NCI-H2029 treated with DMSO at 0.1 percent for 48 hours (cell line): ENCODE results near the gene RTRAF.

Experiments
- DNase-seq: peaks from one replicate; lab custom pipeline; 2025; lab: John Stamatoyannopoulos, UW

RTRAF gene

DNA sequence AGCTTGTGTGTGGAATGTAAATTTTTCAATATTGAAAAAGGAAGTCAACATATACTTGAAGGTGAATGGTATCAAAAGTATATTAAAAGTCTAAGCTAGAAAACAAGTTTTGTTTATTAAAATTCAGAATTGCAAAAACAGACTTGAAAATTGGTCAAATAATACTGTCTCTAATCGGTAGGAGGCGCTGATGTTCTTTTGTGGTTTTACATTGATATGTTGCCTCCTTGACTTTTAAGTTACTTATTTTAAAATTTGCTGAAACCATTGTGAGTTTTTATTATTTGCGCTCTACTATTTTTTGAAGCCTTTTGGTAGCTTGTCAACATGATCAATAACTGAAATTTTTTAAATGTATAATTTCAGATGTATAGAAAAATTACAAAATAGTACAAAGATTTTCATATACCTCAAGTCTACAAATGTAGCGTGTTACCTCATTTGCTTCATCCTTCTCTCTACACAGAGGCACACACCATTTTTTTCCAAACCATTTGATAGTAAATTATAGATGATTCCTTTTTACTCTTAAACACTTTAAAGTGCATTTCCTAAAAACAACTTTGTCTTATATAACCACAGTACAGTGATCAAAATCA is 6.9 kb downstream of the RTRAF start:
- DNase-seq: no peak

DNA sequence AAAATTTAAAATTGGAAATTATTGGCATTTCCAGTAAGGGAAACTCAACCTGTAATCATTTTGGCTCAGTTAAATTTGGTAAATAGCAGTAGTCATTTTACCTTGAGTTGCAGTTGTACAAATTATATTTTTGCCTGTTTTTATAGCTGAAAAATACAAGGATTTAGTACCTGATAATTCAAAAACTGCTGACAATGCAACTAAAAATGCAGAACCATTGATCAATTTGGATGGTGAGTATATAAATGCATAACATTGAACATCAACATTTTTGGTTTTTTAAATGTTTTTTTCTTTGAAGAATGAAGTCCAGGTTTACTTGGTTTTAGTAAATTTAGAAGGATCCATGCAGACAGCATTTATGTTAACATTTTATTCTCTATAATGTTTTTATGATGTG is 9.0 kb downstream of the RTRAF start:
- DNase-seq: no peak

DNA sequence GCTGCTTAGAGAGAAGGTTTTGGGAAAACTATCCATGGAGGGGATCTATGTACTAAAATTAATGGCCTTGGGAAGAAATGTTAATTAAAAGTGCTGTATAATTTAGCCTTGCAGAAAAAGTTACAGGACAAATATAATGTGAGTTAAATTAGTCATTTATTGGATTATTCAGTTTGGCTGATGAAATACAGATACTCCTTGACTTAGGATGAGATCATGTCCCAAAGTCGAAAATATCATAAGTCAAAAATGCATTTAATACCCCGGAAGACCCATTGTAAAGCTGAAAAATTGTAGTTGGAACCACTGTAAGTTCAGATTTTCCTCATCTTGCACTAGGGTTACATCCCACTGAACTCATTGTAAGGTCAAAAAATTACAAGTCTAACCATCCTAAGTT is 9.7 kb downstream of the RTRAF start:
- no peak for DNase-seq

DNA sequence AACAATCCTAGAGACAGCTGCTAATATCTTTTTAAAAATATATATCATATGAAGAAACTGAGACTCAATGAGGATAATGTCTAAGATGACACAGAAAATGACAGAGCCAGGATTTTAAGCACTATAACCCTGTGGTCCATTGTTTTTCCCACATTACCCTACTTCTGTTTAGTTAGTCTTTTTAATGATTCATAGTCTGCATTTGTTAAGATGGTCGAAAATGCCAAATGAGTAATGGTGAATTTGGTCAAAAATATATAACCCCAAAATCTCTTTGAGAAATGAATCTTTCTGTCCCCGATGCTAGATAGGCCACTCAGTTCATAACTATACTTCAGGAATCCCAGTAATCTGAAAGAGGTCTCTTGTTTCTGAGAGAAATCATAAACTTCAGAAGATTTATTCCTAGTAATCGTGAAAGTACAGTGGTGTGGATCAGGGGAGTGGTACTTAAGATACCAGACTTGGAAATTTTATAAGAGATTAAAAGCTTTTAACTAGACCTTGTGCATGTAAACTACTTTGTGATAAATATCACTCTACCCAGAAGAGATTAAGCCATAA is 10.8 kb downstream of the RTRAF start:
- DNase-seq: no peak

DNA sequence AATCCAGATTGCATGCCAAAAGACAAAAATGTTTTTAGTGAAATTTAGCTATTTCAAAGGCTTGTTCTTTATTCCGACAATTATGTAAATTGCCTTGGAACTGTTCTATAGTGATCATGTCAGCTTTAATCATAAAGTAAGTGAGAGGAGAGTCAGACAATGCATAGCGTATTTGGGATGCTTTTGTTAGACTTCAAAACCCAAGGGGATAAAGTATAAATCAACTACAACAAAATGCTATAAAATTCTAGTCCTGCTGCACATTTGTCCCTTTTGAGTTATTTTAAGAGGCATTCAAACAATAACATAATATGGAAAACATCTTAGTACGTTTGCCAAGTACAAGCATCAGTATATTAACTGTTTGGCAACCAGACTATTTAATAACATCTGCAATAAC is 11.3 kb downstream of the RTRAF start:
- no peak for DNase-seq

DNA sequence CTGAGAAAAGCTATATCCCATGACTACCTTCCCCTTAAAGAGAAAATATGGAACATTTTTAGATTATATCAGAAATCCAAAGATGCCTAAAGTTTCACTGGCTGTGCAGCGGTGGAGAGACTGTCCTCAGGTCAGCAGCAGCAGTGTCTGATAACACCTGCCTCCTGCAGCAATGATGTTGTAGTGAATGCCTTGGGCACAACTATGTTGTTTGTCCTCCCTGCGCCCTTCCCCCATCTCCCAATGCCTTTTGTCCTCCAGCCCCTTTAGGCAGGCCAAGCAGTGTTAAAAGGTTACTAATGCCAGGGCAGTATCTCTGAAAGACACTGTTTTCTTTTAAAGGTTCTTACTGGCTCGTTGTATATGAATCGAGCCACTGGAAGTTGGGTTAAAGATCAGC is 13.2 kb downstream of the RTRAF start:
- no peak for DNase-seq

DNA sequence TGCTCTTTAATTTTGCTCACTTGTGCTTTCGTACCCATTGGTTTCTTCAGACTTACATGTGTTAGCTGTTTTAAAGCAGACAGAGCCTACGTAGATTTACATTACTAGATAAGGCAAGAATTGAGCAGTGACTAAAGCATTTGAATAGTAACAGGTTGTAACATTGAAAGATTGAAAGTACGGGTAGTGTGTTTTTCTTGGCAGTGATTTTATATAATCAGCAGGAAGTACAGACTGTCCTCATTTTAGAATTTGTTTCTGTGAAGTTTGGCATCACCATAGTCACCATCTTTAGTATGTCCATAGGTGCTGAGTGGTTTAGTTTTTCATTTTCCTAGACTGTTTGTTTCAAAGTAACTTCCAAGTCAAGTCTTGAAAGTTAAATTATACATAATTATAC is 14.0 kb downstream of the RTRAF start:
- no peak for DNase-seq

DNA sequence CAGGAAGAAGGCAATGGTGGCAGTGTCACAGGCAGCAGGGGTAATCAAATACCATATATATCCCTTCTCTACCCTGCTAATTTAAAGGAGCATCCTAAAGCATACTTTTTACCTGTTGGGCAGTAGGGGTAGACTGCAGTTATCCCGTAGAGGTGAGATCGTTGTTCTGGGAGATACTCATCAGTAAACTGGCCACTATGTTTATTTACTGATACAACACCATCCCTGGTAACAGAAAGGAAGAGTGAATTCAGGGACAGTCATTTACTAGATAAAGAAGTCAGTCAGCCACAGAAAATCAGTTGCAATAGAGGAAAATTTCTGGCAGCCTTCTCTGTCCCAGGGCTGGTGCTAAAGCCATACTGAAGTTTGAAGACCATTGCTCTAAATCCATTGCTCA is 16.3 kb downstream of the RTRAF start:
- no peak for DNase-seq

DNA sequence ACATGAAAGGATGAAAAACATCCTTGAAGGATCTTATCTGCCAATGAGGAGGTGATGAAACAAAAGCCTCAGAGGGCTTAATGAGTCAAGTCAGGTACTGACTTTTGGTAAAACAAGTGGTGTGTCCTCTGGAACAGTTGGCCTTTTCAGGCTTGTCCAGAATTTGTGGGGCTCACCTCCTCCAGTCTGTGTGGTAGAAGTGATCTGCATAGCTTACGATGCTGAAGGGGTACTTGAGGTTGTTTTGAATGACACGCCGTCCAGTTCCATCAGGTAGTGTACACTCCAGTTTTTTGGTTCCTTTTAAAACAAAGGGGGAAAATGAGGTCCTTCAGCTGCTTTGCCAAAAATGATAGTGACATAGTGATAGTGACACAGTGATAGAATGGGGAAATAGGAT is 17.0 kb downstream of the RTRAF start:
- DNase-seq: no peak

DNA sequence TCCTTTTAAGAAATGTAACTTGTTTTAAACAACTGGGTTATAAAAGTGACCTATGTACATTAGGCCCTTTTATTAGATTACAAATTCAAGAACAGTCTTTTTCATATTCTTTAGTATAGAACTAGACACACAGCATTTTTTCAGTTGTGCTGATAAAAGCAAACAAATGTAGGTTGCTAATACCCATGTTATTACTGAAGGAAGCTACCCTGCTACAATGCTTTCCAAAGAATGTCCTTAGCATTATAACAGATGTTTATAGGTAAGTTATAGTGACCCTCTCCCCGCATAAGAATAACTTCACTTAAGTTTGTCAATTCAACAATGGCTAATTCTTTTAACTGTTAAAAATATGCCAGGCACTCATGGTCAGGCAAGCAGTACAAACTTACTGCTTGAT is 17.9 kb downstream of the RTRAF start:
- no peak for DNase-seq

DNA sequence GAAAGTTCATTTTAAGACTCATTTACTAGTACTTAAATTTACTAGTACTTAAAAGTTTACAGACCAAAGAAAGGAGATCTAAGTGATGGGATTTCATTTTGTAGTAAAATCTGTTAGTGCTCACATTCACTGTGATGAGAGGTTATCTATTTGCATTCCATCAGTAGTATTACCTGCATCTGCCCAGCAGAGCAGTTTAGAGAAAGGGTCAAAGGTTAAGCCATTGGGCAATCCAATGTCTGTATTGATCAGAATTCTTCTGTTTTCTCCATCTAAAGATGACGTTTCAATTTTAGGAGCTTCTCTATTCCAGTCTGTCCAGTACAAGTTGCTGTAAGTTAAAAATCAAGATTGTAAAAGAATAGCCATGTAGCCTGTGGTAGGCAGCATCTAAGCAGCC is 18.3 kb downstream of the RTRAF start:
- DNase-seq: no peak

DNA sequence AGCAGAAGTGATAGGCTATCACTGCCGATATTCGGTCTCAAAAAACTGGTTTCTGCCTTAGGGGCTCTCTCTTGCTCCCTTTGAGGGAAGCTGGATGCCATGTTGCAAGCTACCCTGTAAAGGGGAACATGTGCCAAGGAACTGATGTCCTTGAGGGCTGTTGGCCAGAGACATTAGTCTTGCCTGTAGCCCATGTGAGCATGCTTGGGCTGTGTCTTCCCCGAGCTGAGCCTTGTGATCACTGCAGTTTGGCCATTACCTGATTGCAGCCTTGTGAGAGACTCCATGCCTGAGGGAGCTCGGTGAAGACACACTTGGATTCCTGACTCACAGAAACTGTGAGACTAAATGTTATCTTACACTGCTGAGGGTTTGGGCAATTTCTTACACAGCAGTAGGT is 18.8 kb downstream of the RTRAF start:
- no peak for DNase-seq

DNA sequence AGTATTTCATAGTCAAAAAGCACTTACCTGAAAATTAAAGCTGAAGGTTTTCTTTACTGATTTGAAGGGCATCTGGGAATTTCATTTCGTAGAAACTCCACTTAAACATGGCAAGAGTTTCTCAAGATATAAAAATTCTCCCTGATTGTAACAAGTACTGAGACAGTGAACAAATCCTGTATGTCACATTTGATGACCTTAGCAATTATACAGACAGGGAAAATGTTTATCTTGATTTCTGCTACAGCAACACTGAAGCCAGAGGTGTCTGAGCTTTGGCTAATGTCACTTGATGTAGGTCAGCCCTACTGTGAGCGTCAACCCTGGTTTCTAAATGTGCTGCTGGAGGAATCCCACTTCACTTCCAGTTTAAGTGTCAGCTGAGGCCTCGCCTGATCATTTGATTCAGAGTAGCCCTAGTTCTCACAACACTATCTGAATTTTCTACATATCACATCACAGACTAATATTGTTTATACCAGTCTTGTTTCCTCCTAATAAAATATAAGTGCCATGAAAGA is 20.9 kb downstream of the RTRAF start:
- DNase-seq: no peak

DNA sequence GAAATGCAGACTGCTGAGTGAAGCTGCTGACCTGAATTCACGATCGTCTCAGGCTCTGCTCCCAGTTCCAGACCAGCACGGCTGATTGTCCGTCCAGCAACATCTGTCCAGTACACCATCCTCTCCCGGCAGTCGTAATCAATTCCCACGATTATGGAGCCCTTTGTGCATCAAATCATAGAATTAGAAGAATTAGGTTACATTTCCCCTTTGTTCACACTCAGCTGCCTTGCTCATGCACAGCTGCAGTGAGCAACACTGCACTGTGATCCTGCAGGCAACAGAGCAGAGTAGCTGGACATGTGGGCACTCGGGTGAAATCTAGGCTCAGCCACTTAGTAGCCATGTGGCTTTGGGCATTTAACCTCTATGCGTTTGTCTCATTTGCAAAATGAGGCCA is 22.2 kb downstream of the RTRAF start:
- DNase-seq: no peak

DNA sequence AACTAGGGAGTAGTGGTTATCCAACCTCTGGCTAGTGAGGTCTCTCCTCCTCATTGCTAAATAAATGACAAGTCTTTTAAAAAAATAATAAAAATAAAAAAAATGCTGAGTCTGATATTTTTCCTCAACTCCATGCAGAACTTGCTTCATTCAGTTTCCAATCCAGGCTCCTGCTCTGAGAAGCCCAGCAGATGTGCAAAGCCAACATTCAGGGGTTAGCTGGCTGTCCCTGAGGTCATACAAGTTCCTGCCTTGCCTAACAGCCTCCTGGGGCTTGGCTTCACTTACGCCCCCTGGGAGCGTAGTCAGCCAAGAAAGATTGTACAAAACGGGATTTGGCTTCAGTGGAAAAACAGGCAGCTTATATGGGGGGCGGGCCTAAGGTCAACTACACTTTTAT is 23.3 kb downstream of the RTRAF start:
- no peak for DNase-seq

DNA sequence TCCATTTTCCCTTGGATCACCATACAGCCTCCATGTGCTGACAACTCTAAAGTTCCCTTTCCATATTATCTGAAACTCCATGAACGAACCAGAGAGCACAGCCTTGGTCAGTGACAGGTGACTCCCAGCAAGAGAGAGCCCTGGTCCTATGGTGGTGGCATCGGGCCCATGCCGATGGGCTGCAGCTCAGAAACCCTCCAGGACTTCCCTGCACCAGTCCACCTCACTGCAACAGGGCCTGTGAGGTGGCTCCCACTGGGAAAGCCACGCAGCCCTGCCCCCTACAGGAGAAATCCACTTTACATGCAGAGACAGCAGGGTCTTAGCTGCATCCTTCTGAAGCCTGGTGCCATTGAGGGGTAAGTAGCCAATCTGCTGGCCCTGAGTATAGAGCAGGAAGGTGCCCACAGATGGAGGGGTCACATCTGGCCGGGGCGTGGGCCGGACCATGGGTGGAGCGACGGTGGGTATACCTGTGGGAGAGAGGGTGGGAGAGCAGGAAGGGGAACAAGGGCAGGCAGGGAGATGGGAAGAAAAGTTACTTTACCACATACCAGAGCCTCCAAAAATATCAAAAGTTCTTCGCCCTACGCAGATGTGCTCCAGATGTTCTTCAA is 24.7 kb downstream of the RTRAF start:
- DNase-seq: no peak

DNA sequence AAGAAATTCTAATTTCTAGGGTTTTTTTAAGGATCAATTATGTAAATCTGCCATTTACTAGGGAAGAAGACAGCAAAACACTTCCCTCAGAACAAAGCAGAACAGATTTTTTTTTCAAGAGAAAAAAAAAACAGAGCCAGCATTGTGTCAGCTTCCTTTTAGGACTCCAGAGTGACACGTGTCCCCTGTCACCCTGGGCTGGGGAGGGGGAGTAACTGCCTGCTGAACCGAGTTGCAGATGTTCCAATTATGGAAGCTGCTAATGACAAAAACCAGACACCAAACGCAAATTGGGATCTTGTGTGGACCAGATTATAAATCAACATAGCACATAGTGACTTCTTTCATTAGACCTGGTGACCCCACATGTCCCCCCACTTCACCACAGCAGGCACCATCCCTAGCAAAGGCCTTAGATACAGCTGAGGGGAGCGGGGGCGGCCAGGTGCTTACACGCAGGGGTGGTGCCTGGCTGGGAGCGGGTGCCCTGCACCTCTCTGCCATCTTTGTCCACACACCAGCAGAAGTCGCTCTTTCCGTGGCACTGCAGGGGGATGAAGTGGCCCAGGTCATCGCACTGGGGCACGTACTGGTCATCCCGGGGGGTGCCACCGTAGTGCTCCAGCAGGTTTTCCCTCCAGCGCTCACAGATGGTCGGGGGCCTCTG is 25.4 kb downstream of the RTRAF start:
- no peak for DNase-seq

DNA sequence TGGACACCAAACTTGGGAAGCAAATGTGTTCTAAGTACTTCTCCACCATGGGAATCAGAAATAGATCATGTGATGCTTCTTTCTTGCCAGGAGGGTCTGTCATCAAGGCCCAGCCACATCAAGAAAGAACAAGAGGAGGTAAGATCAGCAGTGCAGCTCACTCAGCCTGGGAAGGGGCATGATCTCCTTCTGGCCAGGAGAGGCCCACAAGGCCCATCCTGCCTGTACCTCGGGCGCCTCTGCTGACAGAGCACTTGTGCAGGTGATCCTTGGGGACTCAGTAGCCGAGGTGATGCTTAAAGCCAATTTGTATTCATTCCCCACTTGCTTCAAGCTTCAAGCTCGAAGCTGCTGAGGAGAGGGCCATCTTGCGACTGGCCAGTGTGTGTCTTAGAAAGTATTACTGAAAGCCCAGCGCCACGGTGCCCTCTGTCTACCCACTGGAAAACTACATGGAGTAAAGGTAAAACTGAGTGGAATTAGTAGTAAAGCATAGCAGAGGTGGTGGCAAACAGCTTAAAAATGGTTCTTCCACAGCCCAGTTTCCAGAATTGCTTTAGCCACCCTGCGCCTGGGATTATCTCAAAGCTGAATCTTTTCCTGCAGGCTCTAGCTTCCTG is 26.2 kb downstream of the RTRAF start:
- no peak for DNase-seq

DNA sequence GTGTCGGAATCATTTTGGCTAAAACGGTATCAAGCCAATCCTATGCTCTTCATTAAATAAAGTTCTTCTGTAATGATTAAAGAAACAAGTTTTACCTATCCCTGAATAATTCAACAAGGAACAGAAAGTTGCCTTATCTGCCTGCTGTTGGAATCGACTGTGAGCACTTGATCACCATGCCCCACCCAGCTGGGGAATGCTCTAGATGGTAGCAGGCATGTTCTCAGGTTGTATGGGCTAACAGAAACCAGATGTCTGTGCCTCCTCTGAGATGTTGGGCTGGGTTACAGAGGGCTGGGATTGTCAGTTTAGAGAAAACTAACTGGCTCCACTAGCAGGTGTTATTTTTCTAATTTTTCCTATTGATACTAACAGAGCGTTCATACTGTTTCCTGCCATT is 28.9 kb downstream of the RTRAF start:
- DNase-seq: no peak

DNA sequence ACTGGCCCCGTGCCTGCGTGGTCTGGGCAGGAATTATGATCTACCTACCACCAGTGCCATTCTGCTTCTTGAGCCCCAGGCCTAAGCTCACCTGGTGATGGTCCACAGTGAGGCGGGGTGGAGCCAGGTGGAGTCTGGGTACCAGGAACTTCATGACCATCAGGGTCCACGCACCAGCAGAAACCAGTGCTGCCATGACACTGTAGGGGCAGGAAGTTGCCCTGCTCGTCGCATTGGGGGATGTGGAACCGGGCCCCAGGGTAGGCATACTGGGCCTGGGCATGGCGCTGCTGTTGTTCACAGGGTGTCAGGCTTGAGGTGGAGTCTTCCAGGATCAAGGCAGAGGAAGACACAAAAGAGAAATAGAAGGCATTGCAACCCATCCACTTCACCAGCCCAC is 29.6 kb downstream of the RTRAF start:
- DNase-seq: no peak

DNA sequence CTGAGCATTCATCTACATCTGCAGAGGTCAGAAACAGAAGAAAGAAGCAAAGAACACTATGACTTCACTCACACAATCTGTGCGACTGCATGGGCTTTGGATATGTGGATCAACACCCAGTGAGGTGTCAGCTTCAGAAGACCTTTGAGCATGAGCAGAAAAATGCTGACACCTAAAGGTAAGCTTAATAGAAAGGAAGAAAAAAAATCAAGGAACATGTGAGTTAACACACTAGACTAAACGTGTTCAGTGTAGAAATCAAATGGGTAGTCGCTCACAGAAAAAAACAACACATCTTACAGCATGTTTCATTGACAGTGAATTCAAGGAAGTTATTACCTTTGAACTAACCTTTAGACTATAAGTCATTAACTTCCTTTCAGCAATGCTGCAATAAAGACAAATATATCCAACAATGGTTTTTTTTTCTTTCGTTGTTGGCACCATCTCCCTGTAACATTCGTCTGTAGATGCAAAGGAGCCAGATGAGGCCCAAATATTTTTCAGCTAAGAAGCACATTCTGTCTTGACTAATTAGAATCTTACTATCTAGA is 30.9 kb downstream of the RTRAF start:
- DNase-seq: no peak

DNA sequence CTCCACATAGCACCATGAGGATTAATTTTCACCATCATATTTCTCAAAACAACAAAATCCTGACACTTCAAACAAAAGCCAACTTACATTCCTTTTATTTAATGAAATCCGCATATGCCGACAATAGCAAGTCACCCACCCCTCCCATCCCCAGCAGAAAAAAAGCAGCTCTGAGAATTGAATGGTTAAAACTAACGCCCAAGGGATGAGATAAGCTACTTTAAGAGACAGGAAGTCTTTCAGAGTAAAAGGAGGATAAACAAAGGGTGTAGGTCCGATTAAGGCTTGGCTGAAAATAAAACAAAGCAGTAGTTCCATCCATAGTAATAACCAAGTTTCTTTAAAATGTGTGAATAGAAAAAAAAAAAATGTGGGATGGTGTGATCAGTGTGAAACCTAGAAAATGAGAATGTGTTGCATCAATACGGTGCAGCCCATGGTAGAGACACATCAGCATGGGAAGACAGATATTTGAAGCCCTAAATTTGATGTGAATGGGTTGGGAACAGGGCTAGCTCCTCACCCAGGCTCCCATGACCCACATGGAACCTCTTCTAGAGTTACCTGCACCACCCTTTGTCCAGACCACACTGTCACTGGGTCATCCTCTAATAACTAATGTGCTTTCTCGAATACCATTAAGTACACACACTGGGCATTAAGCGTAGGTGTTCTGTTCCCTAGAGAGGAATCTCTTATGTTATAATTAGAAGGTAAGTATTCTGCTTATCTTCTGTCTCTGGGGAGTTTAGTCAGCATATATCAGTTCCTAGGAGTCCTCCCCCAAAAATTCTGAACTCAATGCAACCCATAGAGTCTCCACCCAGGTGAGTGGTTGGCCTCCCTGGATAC is 31.7 kb downstream of the RTRAF start:
- no peak for DNase-seq
